Adrenal gland (tissue), 12 donors: ENCODE measurements around the gene FSTL1. TPM values are rescaled to one million over a fixed set of nuclear protein-coding genes. Genes with fewer than 3 reads are reported as not detected.

Experiments used
- DNase-seq, 7 donors: peaks; one replicate each; pipeline ENCODE4 v3.0.0-alpha.2; 2019 to 2020
- H3K27ac ChIP-seq, 5 donors: fragments of 200-600 bp; sonication (generic) in 4 of 5; 1 replicate in 3 of 5; 2 replicates in 2 of 5; pipeline versions ENCODE4 v1.5.1 to v1.8.0; 2016 to 2020; ENCODE audit warnings: mild to moderate bottlenecking in 1 of 5
- H3K27me3 ChIP-seq: fragments of 200-600 bp; 2 replicates; pipeline ENCODE4 v1.8.0; 2021
- H3K36me3 ChIP-seq, 2 donors: fragments of 200-600 bp; replicated peaks in 1 of 2; 1 replicate in 1 of 2; 2 replicates in 1 of 2; pipeline versions ENCODE4 v1.5.1 to v1.8.0; 2018 to 2022
- H3K4me1 ChIP-seq, 2 donors: fragments of 200-600 bp; replicated peaks in 1 of 2; 1 replicate in 1 of 2; 2 replicates in 1 of 2; pipeline versions ENCODE4 v1.5.1 to v1.8.0; 2018 to 2021
- H3K4me3 ChIP-seq, 4 donors: fragments of 200-600 bp; sonication (generic) in 3 of 4; one replicate each; pipeline ENCODE4 v1.5.1; 2016 to 2018
- H3K9me3 ChIP-seq, 3 donors: fragments of 200-600 bp; sonication (generic) in 1 of 3; replicated peaks in 1 of 3; 1 replicate in 2 of 3; 2 replicates in 1 of 3; pipeline versions ENCODE4 v1.5.1 to v1.8.0; 2016 to 2021
- CTCF ChIP-seq, 6 experiments: fragments of 450-650 bp in 4 of 6; fragments of 200-600 bp in 2 of 6; sonication (generic) in 1 of 6; IDR thresholded peaks; 1 replicate in 5 of 6; 2 replicates in 1 of 6; pipeline versions ENCODE4 v1.5.1 to v1.8.0; 2016 to 2021; ENCODE audit warnings: antibody characterized with exemption in 6 of 6, mild to moderate bottlenecking in 2 of 6, moderate library complexity in 1 of 6
- POLR2A ChIP-seq, 2 donors: fragments of 450-650 bp; IDR thresholded peaks; one replicate each; pipeline ENCODE4 v1.6.1; 2017; ENCODE audit warnings: antibody characterized with exemption in 2 of 2, mild to moderate bottlenecking in 2 of 2, moderate library complexity in 1 of 2
- WGBS, 4 donors: extraction: QIAGEN DNeasy Blood & Tissue Kit in 2 of 4; methylation state at CpG; one replicate each; pipeline versions ENCODE4 v1.1.5 to v1.1.7; 2013 to 2017; 5-methylcytosine and 5-hydroxymethylcytosine counted together
- intact Hi-C, 2 donors: fragments of 100-400 bp; cut with DNase I; formaldehyde crosslinking; loops; one replicate each; pipeline versions ENCODE4 v1.14.1 to v1.15.0; 2022 to 2023
- microRNA counts, 2 donors: library from miRNA; unstranded; fragments of <30 nt; microRNA quantifications; one replicate each; lab custom pipeline; 2016
- polyA plus RNA-seq, 3 donors: library from polyadenylated mRNA; stranded (reverse); fragments of 200-250 nt in 2 of 3; fragments of 350-450 nt in 1 of 3; fragmentation: Illumina TruSeq in 1 of 3; extraction: RNeasy Lipid Tissue Mini Kit (QIAGEN cat#74804) in 1 of 3; gene quantifications; one replicate each; pipeline ENCODE4 v1.2.3, GENCODE V29; 2013 to 2014
- total RNA-seq, 9 donors: library from RNA; depleted of rRNA in 4 of 9; stranded (reverse); fragments of >200 nt in 4 of 9; fragments of 120-200 nt in 1 of 9; fragmentation: NEBNext Ultra II Directional in 1 of 9; extraction: Animal tissue kit (Norgen Biotek cat#: 25700) in 1 of 9; gene quantifications; one replicate each; pipeline versions ENCODE4 v1.1.0 to v1.2.4, GENCODE V29; 2013 to 2023
- donor health status: healthy with polysubstance abuse.
- donor health status: Bipolar disorder and iron deficiency.
- donor health status: DM: yes; HTN: yes; CAD: no.
- donor health status: DM: no; HTN: no; CAD: no.
- donor health status: DM: no; HTN: no; CAD: no.
- donor health status: DM: yes; HTN: yes; CAD: no.

FSTL1 gene
- total and polyA plus RNA-seq, 12 donors: 45.6 to 625 (median 306) TPM

- no peaks in the 10 kb centered on the region for H3K36me3 ChIP-seq
- 2 to 4% (median 2%) methylated on average over 14 to 41 of the region's 41 CpGs for WGBS, 4 donors
- H3K27me3 ChIP-seq: no peaks in the 10 kb centered on the region
- no peaks in the 10 kb centered on the region for H3K9me3 ChIP-seq
- peaks cover 21 to 59% of the 10 kb centered on the region in 2 donors for H3K4me1 ChIP-seq
- intact Hi-C loops: no loop called here
- DNase-seq: no peak
- TF ChIP-seq POLR2A (IDR thresholded peaks at IDR 0.05) (no peak), CTCF (IDR thresholded peaks at IDR 0.05) (no peak)
- H3K27ac ChIP-seq: peak overlapping the region; percentile 87 to 97 (median 94)
- H3K4me3 ChIP-seq: peak overlapping the region; percentile 41 to 98 (median 78)
These were observed 102.5 kb downstream of the FSTL1 start for GRCh38 chr3:120348065-120348990.

GRCh38 chr3:120344349-120344748 is 106.4 kb downstream of the FSTL1 start:
- no peak overlapping the region for H3K27ac ChIP-seq
- no peak for TF ChIP-seq POLR2A (IDR thresholded peaks at IDR 0.05)
- TF ChIP-seq CTCF (IDR thresholded peaks at IDR 0.05): no peak
- intact Hi-C loops: no loop called here
- peaks cover 21 to 58% of the 10 kb centered on the region in 2 donors for H3K4me1 ChIP-seq
- H3K36me3 ChIP-seq: no peaks in the 10 kb centered on the region
- no peak for DNase-seq
- WGBS, 4 donors: 29 to 46% (median 38%) methylated on average over 1 of the region's 1 CpG
- H3K4me3 ChIP-seq: no peak overlapping the region
- H3K27me3 ChIP-seq: no peaks in the 10 kb centered on the region
- no peaks in the 10 kb centered on the region for H3K9me3 ChIP-seq

MicroRNA genes within 50 kb of the gene (microRNA counts, 767-probe panel; counts per million panel counts)
- 0 counts per million in 2 donors for microRNA hsa-miR-198 (lab: Ali Mortazavi, UCI)

Other genes starting within 250 kb of the FSTL1 start
- 1 to 10 TPM in 3 of 9 donors, under 1 TPM in 6; 0.32 to 1.5 (median 0.72) TPM for gene GPR156, start 165.8 kb downstream of the FSTL1 start, total RNA-seq
- under 1 TPM; 0.29 to 0.48 (median 0.37) TPM for gene GPR156, start 165.8 kb downstream of the FSTL1 start, polyA plus RNA-seq
- 10 to 100 TPM; 34.3 to 80.4 (median 49.3) TPM for gene LRRC58, start 101.6 kb downstream of the FSTL1 start, total RNA-seq
- gene LRRC58, start 101.6 kb downstream of the FSTL1 start, polyA plus RNA-seq: 10 to 100 TPM in 1 of 3 donors, 1 to 10 TPM in 2; 5.8 to 42.7 (median 5.9) TPM
- gene NDUFB4, start 145.3 kb upstream of the FSTL1 start, total RNA-seq: 100 to 1,000 TPM; 141 to 606 (median 333) TPM
- 100 to 1,000 TPM; 208 to 905 (median 762) TPM for gene NDUFB4, start 145.3 kb upstream of the FSTL1 start, polyA plus RNA-seq
- 1 to 10 TPM in 4 of 9 donors, under 1 TPM in 4, not detected in 1; 0.32 to 2.2 (median 1.2) TPM for gene HGD, start 231.2 kb upstream of the FSTL1 start, total RNA-seq
- 1 to 10 TPM in 1 of 3 donors, under 1 TPM in 2; 0.56 to 1.1 (median 0.71) TPM for gene HGD, start 231.2 kb upstream of the FSTL1 start, polyA plus RNA-seq